GM12892 (cell line): ENCODE results near the gene PNPLA1.

ENCODE experiments used
- POLR2A ChIP-seq: IDR thresholded peaks from 2 replicates; pipeline ENCODE4 v1.6.1; 2011; ENCODE audit warnings: low read depth, low read length, control low read depth
- POLR2AphosphoS5 ChIP-seq: IDR thresholded peaks from 2 replicates; pipeline ENCODE4 v1.6.1; 2011; ENCODE audit warnings: low read depth, low read length, control low read depth
- TAF1 ChIP-seq: IDR thresholded peaks from 2 replicates; pipeline ENCODE4 v1.6.1; 2011; ENCODE audit warnings: low read depth, mild to moderate bottlenecking, control low read depth, low read length, borderline replicate concordance

- TF ChIP-seq POLR2AphosphoS5 (no peak), TAF1 (no peak), POLR2A (no peak)
Observed at GRCh38 chr6:36247693-36248092, 22.2 kb upstream of the PNPLA1 start.
